Measurements from ENCODE around the gene SORCS2. TPM values are rescaled to one million over a fixed set of nuclear protein-coding genes. Genes with fewer than 3 reads are reported as not detected.

The SORCS2 gene
- polyA plus RNA-seq, 1 donor (not counting 4 experiments of a cell fraction or from before 2014, with no cell fraction given) = 0.09 TPM

- no peak overlapping the region for H3K4me2 ChIP-seq (ENCODE audit: control insufficient read depth, extremely low read depth, insufficient read depth, low read depth, low read length)
- H3K4me3 ChIP-seq (ENCODE audit: control insufficient read depth in 2 of 3, extremely low read depth in 1 of 3, insufficient read depth in 2 of 3, low read depth in 1 of 3, low read length in 3 of 3) = no peak overlapping the region
- H3K9ac ChIP-seq (ENCODE audit: control insufficient read depth, extremely low read depth, insufficient read depth, low read length) = no peak overlapping the region
- no peak for DNase-seq (ENCODE audit: low read depth, low spot score)
- no peaks in the 10 kb centered on the region for H3K9me1 ChIP-seq (ENCODE audit: control insufficient read depth, extremely low read depth, insufficient read depth, low read length)
- no peak overlapping the region for H3K27ac ChIP-seq (ENCODE audit: control insufficient read depth, insufficient read depth, low read length)
- no peak for FAIRE-seq
- H3K79me2 ChIP-seq (ENCODE audit: control insufficient read depth, insufficient read depth, low read length) = no peaks in the 10 kb centered on the region
- H3K9me3 ChIP-seq (ENCODE audit: control insufficient read depth, low read depth, low read length) = no peaks in the 10 kb centered on the region
- no peaks in the 10 kb centered on the region for H4K20me1 ChIP-seq (ENCODE audit: control insufficient read depth, extremely low read depth, insufficient read depth, low read length)
- no peaks in the 10 kb centered on the region for H3K4me1 ChIP-seq (ENCODE audit: control insufficient read depth, extremely low read depth, insufficient read depth, low read length)
- no peak overlapping the region for H2AFZ ChIP-seq (ENCODE audit: control insufficient read depth, low read length)
- no peaks in the 10 kb centered on the region for H3K27me3 ChIP-seq (ENCODE audit: control insufficient read depth, extremely low read depth, insufficient read depth, low read length)
- dilution Hi-C loops (cut with MboI; ENCODE audit: extremely low pct_ligation_motif_present, low sequenced_read_pairs) = no loop called here
- TF ChIP-seq EZH2 (IDR thresholded peaks at IDR 0.05; ENCODE audit: low read length) = no peak
- TF ChIP-seq, protein P1, sequence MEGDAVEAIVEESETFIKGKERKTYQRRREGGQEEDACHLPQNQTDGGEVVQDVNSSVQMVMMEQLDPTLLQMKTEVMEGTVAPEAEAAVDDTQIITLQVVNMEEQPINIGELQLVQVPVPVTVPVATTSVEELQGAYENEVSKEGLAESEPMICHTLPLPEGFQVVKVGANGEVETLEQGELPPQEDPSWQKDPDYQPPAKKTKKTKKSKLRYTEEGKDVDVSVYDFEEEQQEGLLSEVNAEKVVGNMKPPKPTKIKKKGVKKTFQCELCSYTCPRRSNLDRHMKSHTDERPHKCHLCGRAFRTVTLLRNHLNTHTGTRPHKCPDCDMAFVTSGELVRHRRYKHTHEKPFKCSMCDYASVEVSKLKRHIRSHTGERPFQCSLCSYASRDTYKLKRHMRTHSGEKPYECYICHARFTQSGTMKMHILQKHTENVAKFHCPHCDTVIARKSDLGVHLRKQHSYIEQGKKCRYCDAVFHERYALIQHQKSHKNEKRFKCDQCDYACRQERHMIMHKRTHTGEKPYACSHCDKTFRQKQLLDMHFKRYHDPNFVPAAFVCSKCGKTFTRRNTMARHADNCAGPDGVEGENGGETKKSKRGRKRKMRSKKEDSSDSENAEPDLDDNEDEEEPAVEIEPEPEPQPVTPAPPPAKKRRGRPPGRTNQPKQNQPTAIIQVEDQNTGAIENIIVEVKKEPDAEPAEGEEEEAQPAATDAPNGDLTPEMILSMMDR (optimal IDR thresholded peaks at IDR 0.05 in 1 of 3, IDR thresholded peaks at IDR 0.05 in 1 of 3, conservative IDR thresholded peaks at IDR 0.05 in 1 of 3; ENCODE audit: extremely low read depth in 1 of 3, insufficient read depth in 2 of 3, low read length in 3 of 3) = no peak
- H3K36me3 ChIP-seq (ENCODE audit: control insufficient read depth in 2 of 2, extremely low read depth in 1 of 2, insufficient read depth in 2 of 2, low read length in 2 of 2) = no peaks in the 10 kb centered on the region
These were observed 224.6 kb downstream of the SORCS2 start for GRCh38 chr4:7416745-7417432.

DNA sequence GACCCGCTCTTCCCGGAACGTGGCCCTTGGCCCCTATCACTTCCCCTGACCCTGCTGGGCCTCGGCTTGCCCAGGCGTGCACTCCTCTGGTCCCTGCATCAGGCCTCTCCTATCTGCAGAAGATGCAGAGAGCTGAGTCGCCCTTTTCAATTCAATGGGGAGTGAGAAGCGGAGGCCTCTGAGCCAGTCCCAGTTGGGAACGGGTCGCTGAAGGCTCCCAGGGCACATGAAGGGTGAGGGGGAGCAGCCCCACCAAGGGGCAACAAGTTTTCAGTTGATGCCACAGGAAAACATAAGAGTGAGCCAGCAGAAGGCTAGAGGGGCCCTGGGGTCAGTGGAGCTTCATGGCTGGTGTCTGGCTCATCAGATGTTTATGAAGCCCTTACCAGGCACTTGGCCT lies 225.3 kb downstream of the SORCS2 start:
- no peak for TF ChIP-seq EZH2 (IDR thresholded peaks at IDR 0.05; ENCODE audit: low read length)
- TF ChIP-seq, protein P1 (optimal IDR thresholded peaks at IDR 0.05 in 1 of 3, IDR thresholded peaks at IDR 0.05 in 1 of 3, conservative IDR thresholded peaks at IDR 0.05 in 1 of 3; ENCODE audit: extremely low read depth in 1 of 3, insufficient read depth in 2 of 3, low read length in 3 of 3) = no peak

More for the DNA sequence above, 225.3 kb downstream of the SORCS2 start:
- dilution Hi-C loops (cut with MboI; ENCODE audit: extremely low pct_ligation_motif_present, low sequenced_read_pairs) = no loop called here
- Histone ChIP-seq H4K20me1 (ENCODE audit: control insufficient read depth, extremely low read depth, insufficient read depth, low read length) (no peaks in the 10 kb centered on the region), H3K27ac (ENCODE audit: control insufficient read depth, insufficient read depth, low read length) (no peak overlapping the region), H3K9me3 (ENCODE audit: control insufficient read depth, low read depth, low read length) (no peaks in the 10 kb centered on the region), H3K4me1 (ENCODE audit: control insufficient read depth, extremely low read depth, insufficient read depth, low read length) (no peaks in the 10 kb centered on the region), H3K9me1 (ENCODE audit: control insufficient read depth, extremely low read depth, insufficient read depth, low read length) (no peaks in the 10 kb centered on the region), H3K27me3 (ENCODE audit: control insufficient read depth, extremely low read depth, insufficient read depth, low read length) (no peaks in the 10 kb centered on the region), H3K36me3 (ENCODE audit: control insufficient read depth in 2 of 2, extremely low read depth in 1 of 2, insufficient read depth in 2 of 2, low read length in 2 of 2) (no peaks in the 10 kb centered on the region), H2AFZ (ENCODE audit: control insufficient read depth, low read length) (no peak overlapping the region), H3K4me3 (ENCODE audit: control insufficient read depth in 2 of 3, extremely low read depth in 1 of 3, insufficient read depth in 2 of 3, low read depth in 1 of 3, low read length in 3 of 3) (no peak overlapping the region), H3K79me2 (ENCODE audit: control insufficient read depth, insufficient read depth, low read length) (no peaks in the 10 kb centered on the region), H3K4me2 (ENCODE audit: control insufficient read depth, extremely low read depth, insufficient read depth, low read depth, low read length) (no peak overlapping the region), H3K9ac (ENCODE audit: control insufficient read depth, extremely low read depth, insufficient read depth, low read length) (no peak overlapping the region)
- DNase-seq (ENCODE audit: low read depth, low spot score) = no peak
- no peak for FAIRE-seq

Data from keratinocyte (primary cell).